GM18520 (cell line): Measurements from ENCODE around the gene NPRL2.
A peak's percentile ranks its signal among the peaks of the same experiment; 100 is the strongest.

Experiments used
- ATAC-seq: cut with Tn5 transposase; IDR thresholded peaks from one replicate; pipeline ENCODE4 v1.9.1; 2021; ENCODE audit not compliant: unreplicated experiment

The NPRL2 gene

GRCh38 chr3:50351323-50351697 is 735 bp upstream of the NPRL2 start:
- no peak for ATAC-seq

- ATAC-seq: no peak
Measured at GRCh38 chr3:50350213-50350526, 405 bp downstream of the NPRL2 start.

- ATAC-seq: no peak
Measured at GRCh38 chr3:50347187-50347813, 3.3 kb downstream of the NPRL2 start.

GRCh38 chr3:50345586-50346234 is 4.9 kb downstream of the NPRL2 start, which contains the start of gene ZMYND10:
TSS of gene ZMYND10 (minus strand) at chr3:50345732. CDS start at chr3:50345579, 153 bp downstream.
- ATAC-seq: no peak

- no peak for ATAC-seq
Measured at GRCh38 chr3:50345008-50345407, 5.6 kb downstream of the NPRL2 start.

GRCh38 chr3:50342813-50343633 is 7.6 kb downstream of the NPRL2 start:
- ATAC-seq: no peak

- no peak for ATAC-seq
Measured at GRCh38 chr3:50341996-50342650, 8.5 kb downstream of the NPRL2 start.

- no peak for ATAC-seq
Measured at GRCh38 chr3:50341537-50341936, 9.0 kb downstream of the NPRL2 start.

- ATAC-seq: no peak
Measured at GRCh38 chr3:50340448-50341329, 9.9 kb downstream of the NPRL2 start, which contains the start of gene RASSF1. TSS of gene RASSF1 (minus strand) at chr3:50340836. CDS start at chr3:50340805, 31 bp downstream.

GRCh38 chr3:50340147-50340447 is 10.5 kb downstream of the NPRL2 start:
- no peak for ATAC-seq

- no peak for ATAC-seq
Measured at GRCh38 chr3:50339485-50340146, 11.0 kb downstream of the NPRL2 start.

- no peak for ATAC-seq
Measured at GRCh38 chr3:50338965-50339364, 11.6 kb downstream of the NPRL2 start.

- peak; percentile 72 for ATAC-seq
Measured at GRCh38 chr3:50337175-50337861, 13.3 kb downstream of the NPRL2 start.

GRCh38 chr3:50336452-50337174 is 14.0 kb downstream of the NPRL2 start:
- peak; percentile 19 for ATAC-seq

GRCh38 chr3:50334339-50335075 is 16.1 kb downstream of the NPRL2 start:
- no peak for ATAC-seq

- no peak for ATAC-seq
Measured at GRCh38 chr3:50333744-50334328, 16.7 kb downstream of the NPRL2 start.

GRCh38 chr3:50331364-50331907 is 19.1 kb downstream of the NPRL2 start:
- ATAC-seq: no peak

GRCh38 chr3:50330330-50330729 is 20.2 kb downstream of the NPRL2 start:
- ATAC-seq: no peak
